Urothelium cell line (cell line): Measurements from ENCODE around the gene YBX2.
A peak's percentile ranks its signal among the peaks of the same experiment; 100 is the strongest.

ENCODE experiments used
- DNase-seq: peaks from one replicate; pipeline ENCODE4 v3.0.0; 2011; ENCODE audit warnings: low spot score, mixed read lengths
- FAIRE-seq: peaks from 2 replicates; lab custom pipeline; 2011; peaks lifted over from hg19 to GRCh38; lab: Jason Lieb, UNC

The YBX2 gene

DNA sequence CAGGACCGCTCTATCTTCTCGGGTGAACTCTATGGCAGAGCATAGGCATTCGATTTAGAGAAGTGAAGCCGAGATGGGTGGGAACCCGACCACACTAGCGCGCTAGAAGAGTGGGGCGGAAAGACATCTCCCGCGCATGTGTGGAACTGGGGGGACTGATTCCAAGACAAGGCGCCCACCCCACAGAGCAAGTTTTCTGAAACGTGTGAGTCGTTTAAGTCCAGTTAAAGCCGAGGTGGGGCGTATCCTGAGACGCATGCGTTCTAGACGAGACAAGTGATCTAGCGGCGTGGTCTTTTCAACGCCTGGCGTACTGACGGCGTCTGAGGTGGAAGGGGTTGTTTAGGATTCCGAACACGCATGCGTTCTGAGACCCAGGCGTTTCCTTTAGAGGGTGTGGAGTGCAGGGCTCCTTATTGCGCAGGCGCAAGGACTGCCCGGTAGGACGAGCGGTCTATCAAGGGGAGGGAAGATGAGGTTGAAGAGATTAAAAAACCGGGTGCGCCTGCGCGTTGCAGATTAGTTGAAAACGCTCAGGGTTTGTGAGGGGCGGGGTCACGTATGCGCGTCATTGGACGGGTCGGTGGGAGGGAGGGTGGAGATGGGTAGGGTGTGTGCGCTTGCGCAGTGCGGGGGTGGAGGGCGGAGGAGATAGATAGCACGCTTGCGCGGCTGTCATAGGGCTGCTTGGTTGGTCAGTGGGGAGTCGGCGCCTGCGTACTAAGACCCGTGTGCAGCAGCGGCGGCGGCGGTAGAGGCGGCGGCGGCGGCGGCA, 12.7 kb upstream of the YBX2 start, which contains the start of gene EIF5A:
TSS of gene EIF5A (plus strand) at position 718 of the 775 bp plus-strand sequence. CDS start 2,008 bp downstream, outside the sequence.
- DNase-seq (peak; percentile 94), FAIRE-seq (peak; percentile 93)

DNA sequence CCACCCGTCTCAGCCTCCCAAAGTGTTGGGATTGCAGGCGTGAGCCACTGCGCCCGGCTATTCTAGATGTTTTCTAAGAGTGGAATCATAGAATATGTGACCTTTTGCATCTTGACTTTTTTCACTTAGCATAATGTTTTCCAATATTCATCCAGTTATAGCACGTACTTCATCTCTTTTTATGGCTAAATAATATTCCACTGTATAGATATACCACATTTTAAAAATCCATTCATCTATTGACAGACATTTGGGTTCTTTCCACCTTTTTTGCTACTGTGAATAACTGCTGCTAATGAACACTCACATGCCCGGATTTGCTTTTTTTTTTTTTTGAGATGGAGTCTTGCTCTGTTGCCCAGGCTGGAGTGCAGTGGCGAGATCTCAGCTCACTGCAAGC, 9.7 kb upstream of the YBX2 start:
- DNase-seq = no peak
- no peak for FAIRE-seq

DNA sequence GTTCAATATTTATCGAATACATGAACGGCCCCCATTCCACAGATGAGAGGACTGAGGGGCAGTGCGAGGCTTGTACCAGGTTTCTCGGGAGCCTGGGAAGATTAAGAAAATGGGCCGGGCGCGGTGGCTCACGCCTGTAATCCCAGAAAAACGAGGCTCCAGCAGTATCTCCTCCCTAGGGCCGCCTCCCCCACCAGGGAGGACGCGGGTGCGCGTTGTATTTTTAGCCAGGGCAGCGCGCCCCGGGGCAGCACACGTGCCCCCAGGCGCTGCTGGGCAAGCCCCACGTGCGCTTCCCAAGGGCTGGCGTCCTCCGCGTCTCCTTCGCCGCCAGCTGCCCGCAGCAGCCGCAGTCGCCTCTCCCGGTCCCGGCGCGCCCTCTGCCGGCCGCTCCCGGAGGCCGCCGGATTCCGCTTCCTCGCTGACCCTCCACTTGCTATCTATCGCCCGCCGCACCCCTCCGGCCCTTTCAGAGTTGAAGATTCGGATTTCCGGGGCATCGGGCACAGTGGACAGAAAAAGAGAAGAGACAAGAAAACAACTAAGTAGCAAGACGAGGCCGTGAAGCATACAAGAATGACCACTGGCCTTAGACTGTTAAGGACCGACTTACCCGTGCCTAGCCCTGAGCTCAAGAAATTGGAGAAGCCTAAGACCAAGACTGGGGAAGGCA, 1.9 kb upstream of the YBX2 start:
- DNase-seq = peak; percentile 80
- no peak for FAIRE-seq

- no peak for DNase-seq
- FAIRE-seq = no peak
Measured at GRCh38 chr17:7295230-7296180, 1.1 kb upstream of the YBX2 start.

GRCh38 chr17:7293816-7294613, 424 bp downstream of the YBX2 start:
- no peak for FAIRE-seq
- no peak for DNase-seq

DNA sequence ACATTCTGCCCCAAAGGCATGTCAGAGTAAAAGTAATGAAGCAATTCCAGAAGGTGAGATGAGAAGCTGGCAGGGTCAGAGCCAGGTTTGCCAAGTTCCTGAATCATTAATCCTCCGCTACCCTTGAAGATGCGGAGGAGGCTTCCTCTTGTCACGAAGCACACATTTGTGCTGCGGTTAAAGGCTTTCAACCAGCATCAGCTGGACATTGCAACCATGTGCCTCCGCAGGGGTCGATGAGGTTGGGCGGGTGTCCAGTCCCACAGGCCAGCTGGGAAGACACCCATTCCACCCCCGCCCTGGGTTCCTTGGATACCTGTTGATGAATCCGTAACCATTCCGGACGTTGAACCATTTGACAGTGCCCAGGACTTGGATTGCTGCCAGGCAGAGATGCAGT, 1.3 kb downstream of the YBX2 start:
- FAIRE-seq = no peak
- DNase-seq = no peak

DNA sequence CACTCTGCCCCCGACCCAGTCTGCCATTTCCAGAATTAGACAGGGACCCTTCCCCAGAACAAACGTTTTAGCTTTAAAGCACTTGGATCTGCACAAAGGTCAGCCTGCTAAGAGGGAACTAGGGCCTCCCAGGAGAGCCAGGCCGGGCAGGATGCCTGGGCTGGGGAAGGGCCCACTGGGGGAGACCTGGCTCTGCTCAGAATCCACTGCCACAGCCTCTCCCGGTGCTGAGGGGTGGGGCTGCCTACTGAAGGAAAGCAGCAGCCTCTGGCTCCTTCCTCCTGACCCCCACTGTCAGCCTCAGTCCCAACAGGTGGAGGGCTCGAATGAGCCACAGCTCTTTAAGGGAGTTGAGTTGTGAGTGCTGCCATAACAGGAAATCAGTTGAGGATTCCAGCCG, 1.7 kb downstream of the YBX2 start:
- DNase-seq (no peak), FAIRE-seq (no peak)

GRCh38 chr17:7292194-7292593, 2.2 kb downstream of the YBX2 start:
- FAIRE-seq (no peak), DNase-seq (no peak)

- DNase-seq = no peak
- no peak for FAIRE-seq
Measured at GRCh38 chr17:7290685-7291084, 3.8 kb downstream of the YBX2 start.

DNA sequence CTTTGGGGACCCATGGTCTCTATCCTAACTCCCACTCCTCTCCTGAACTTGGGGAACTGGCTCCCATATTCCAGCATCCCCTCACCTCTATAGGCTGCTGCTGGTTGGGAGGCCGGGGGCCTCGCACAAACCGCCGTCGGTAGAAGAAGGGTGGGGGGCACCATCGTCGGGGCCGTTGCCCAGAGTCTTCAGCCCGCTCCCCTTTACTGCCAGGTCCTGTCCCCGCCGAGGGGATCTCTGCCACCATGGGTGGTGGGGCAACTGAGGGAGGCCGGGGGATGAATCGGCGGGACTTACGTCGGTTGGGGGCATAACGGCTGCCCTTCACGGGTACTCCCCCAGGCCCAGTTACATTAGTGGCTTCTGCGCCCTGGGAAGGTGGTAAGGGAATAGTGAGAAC, 4.3 kb downstream of the YBX2 start:
- no peak for DNase-seq
- no peak for FAIRE-seq

DNA sequence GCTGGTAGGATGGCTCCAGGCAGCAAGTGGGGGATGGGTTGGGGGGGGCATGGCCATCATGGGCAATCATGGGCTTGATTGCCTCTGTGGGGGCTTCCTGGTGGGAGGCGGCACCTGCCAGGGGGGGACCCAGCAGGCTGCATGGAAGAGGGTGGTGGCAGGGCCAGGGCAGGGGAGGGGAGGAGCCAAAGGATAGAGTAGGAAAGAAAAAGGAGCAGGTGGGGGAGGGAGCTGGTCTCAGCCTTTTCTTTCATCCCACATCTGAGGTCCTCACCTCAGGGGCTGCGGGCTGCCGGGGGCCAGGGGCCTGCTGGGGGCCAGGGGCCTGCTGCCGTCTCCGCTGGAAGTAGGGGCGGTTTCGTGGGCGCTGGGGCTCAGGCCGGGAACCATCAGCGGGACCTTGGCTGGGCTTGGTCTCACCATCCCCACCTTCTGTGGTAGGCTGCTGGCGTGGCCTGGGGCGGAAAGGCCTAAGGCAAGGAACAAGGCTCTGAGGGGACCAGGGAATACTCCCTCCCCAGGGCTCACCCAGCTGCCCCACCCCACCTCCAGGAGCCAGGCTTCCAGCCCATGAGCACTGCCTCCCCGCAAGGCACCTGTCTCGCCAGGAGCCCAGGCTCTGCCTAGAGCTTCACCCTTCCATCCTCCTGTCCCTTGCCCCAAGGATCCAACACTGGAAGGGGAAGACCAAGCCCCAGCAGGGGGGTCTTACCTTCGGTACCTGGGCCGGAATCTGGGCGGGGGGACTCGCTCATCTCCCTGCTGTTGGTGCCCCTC, 5.0 kb downstream of the YBX2 start:
- DNase-seq (no peak), FAIRE-seq (no peak)

GRCh38 chr17:7285679-7286078, 8.8 kb downstream of the YBX2 start:
- no peak for FAIRE-seq

GRCh38 chr17:7284911-7285310, 9.5 kb downstream of the YBX2 start:
- DNase-seq = no peak
- FAIRE-seq = no peak

More at GRCh38 chr17:7285679-7286078, 8.8 kb downstream of the YBX2 start:
- no peak for DNase-seq

DNA sequence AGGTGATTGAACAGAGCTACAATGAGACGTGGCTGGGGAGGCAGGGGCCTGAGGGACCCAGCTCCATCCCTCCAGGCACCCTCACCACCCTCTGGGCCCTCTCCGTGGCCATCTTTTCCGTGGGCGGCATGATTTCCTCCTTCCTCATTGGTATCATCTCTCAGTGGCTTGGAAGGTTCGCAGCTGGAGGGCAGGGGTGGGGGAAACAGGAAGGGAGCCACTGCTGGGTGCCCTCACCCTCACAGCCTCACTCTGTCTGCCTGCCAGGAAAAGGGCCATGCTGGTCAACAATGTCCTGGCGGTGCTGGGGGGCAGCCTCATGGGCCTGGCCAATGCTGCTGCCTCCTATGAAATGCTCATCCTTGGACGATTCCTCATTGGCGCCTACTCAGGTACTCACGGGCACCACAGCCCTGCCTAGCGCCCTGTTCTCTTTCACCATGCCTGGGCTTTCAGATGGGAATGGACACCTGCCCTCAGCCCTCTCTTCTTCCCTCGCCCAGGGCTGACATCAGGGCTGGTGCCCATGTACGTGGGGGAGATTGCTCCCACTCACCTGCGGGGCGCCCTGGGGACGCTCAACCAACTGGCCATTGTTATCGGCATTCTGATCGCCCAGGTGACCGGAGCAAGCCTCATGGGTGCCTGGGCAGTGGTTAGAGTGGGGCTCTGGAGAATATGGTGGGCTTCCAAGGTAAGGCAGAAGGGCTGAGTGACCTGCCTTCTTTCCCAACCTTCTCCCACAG, 10.8 kb downstream of the YBX2 start:
- DNase-seq = no peak
- no peak for FAIRE-seq

DNA sequence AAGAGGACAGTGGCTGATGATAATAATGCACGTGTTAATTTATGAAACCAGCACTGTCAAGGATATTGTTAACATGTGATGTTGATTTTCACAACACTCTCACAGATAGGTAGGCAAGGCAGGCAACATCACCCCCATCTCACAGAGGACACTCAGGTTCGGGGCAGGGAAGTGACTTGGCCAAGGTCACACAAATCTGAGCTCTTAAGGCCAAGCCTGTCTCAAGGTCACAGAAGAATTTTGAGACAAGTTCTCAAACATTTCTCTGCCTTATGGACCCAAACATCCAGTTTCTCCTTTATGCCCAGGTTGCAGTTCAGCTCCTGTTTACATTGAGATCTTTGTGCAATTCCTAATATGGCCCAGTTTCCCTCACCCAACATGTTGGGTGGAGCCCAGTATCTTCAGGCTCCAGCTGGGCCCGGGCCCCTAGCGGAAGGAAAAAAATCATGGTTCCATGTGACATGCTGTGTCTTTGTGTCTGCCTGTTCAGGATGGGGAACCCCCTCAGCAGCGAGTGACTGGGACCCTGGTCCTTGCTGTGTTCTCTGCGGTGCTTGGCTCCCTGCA, 11.6 kb downstream of the YBX2 start:
- FAIRE-seq = no peak
- DNase-seq = no peak

DNA sequence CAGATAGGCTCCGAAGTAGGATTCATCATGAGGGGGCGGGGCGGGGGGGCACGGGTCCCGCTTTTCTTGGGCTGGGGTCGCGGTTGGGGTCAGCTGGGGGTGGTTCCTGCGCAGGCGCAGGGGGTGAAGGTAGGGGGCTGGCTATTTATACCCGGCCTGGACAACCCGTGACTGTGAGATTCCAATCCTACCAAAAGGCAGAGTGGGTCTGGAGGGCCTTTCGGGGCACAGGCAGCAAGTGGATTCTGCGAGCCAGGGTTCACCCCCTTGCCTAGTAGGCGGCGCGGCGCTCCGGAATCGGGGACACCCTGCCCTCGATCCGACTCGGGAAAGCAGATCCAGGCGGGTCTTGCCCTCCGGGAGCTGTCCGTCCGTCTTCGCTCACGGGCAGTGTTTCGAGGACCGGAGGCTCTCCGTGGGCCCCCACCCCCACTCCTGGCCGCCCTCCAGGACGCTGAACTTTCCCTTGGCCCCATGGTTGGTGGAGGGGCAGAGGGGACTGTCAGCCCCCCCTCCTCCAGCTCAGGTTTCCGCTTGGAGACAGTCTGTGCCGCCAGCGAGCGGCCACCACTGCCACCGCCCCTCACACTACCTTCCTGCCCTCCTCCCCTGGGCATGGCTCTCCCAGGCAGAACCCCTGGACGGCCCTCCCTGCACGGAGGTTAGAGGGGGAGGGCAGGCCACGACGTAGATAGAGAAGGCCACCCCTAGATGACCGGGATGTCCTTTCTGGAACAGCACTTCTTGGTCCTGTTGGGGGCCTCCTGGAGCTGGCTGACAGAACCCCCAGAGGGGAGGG, 12.3 kb downstream of the YBX2 start:
- DNase-seq (no peak), FAIRE-seq (no peak)

DNA sequence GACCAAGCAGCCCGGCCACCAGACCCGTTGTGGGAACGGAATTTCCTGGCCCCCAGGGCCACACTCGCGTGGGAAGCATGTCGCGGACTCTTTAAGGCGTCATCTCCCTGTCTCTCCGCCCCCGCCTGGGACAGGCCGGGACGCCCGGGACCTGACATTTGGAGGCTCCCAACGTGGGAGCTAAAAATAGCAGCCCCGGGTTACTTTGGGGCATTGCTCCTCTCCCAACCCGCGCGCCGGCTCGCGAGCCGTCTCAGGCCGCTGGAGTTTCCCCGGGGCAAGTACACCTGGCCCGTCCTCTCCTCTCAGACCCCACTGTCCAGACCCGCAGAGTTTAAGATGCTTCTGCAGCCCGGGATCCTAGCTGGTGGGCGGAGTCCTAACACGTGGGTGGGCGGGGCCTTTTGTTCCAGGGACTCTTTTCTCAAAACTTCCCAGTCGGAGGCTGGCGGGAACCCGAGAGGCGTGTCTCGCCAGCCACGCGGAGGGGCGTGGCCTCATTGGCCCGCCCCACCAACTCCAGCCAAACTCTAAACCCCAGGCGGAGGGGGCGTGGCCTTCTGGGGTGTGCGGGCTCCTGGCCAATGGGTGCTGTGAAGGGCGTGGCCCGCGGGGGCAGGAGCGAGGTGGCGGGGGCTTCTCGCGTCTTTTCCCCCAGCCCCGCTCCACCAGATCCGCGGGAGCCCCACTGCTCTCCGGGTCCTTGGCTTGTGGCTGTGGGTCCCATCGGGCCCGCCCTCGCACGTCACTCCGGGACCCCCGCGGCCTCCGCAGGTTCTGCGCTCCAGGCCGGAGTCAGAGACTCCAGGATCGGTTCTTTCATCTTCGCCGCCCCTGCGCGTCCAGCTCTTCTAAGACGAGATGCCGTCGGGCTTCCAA, 13.1 kb downstream of the YBX2 start, which contains the start of gene SLC2A4:
TSS of gene SLC2A4 (plus strand) at position 645 of the 879 bp plus-strand sequence. CDS start at position 862, 217 bp downstream.
- no peak for FAIRE-seq
- peak; percentile 93 for DNase-seq
